Gastroesophageal sphincter (tissue), 4 donors: ENCODE data around the gene SFR1. TPM values are rescaled to one million over a fixed set of nuclear protein-coding genes. Genes with fewer than 3 reads are reported as not detected.
"Not testable (repeated sequence)": the region's sequence is repeated elsewhere in the genome, so short reads cannot be mapped to it uniquely, and the experiment has no call there.

Experiments used
- ATAC-seq: fragments of 150-250 bp; one replicate; pipeline ENCODE4 v1.9.1; 2016; ENCODE audit warnings: mild to moderate bottlenecking, moderate library complexity
- H3K27ac ChIP-seq, 4 donors: fragments of 200-600 bp; sonication (generic) in 3 of 4; 1 replicate in 3 of 4; 2 replicates in 1 of 4; pipeline ENCODE4 v1.5.1; 2016 to 2019
- H3K27me3 ChIP-seq: fragments of 200-600 bp; sonication (generic); one replicate; pipeline ENCODE4 v1.5.1; 2019
- H3K36me3 ChIP-seq, 2 donors: fragments of 200-600 bp; sonication (generic); one replicate each; pipeline ENCODE4 v1.5.1; 2019; ENCODE audit warnings: control low read depth in 1 of 2
- H3K4me1 ChIP-seq, 3 donors: fragments of 200-600 bp; sonication (generic); 1 replicate in 2 of 3; 2 replicates in 1 of 3; pipeline ENCODE4 v1.5.1; 2016 to 2019; ENCODE audit warnings: control low read depth in 2 of 3
- H3K4me3 ChIP-seq, 2 donors: fragments of 200-600 bp; sonication (generic); one replicate each; pipeline ENCODE4 v1.5.1; 2019; ENCODE audit warnings: mild to moderate bottlenecking in 1 of 2, moderate library complexity in 1 of 2
- H3K9me3 ChIP-seq, 3 donors: fragments of 200-600 bp; sonication (generic); one replicate each; pipeline ENCODE4 v1.5.1; 2017 to 2019; ENCODE audit warnings: control low read depth in 2 of 3
- EP300 ChIP-seq: sonication (generic); formaldehyde crosslinking; IDR thresholded peaks from one replicate; pipeline ENCODE4 v1.6.1; 2017; ENCODE audit warnings: antibody characterized with exemption, mild to moderate bottlenecking
- POLR2A ChIP-seq, 2 donors: fragments of 450-650 bp; IDR thresholded peaks; one replicate each; pipeline ENCODE4 v1.6.1; 2017; ENCODE audit warnings: antibody characterized with exemption in 2 of 2, mild to moderate bottlenecking in 2 of 2, moderate library complexity in 1 of 2
- POLR2AphosphoS5 ChIP-seq: sonication (generic); formaldehyde crosslinking; IDR thresholded peaks from one replicate; pipeline ENCODE4 v1.6.1; 2017; ENCODE audit warnings: antibody characterized with exemption
- WGBS, 2 donors: methylation state at CpG; one replicate each; pipeline ENCODE4 v1.1.5; 2018; ENCODE audit warnings: low coverage in 1 of 2; 5-methylcytosine and 5-hydroxymethylcytosine counted together
- total RNA-seq, 4 donors: library from RNA; depleted of rRNA; stranded (reverse); fragments of >200 nt; gene quantifications; one replicate each; pipeline ENCODE4 v1.1.0, GENCODE V29; 2016
- TF ChIP-seq, protein P1 (sequence below), 4 experiments: fragments of 200-600 bp in 2 of 4; fragments of 450-650 bp in 2 of 4; sonication (generic) in 1 of 4; IDR thresholded peaks; one replicate each; pipeline ENCODE4 v1.5.1; 2017 to 2019; ENCODE audit warnings: antibody characterized with exemption in 4 of 4, mild to moderate bottlenecking in 2 of 4, moderate library complexity in 2 of 4

The SFR1 gene
- total RNA-seq, 4 donors from 2014 or later: 5.3 to 12.7 (median 9.8) TPM

DNA sequence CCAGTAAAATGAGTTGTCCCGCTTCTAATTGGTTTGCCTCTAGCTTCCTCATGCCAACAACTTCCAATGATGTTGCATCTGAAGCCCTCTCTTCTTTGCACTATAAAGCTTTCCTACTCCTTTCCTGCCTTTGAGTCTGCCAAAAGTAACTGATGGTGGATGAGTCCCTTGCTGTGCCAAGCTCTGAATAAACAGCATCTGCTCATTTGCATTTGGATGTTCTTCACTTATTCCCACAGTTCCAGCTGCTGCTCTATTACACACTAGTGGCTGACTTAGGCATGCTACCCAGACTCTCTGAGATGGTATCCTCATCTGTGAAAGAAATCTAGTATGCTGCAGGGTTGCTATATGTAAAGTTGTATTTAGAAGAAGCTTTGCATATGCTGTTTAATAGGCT is 24.9 kb downstream of the SFR1 start:
- no peak for TF ChIP-seq POLR2A (IDR thresholded peaks at IDR 0.05)
- no peak for ATAC-seq
- H3K9me3 ChIP-seq: peaks cover 0 to 14% (median 0%) of the 10 kb centered on the region in 3 donors
- H3K4me3 ChIP-seq: no peak overlapping the region
- no peaks in the 10 kb centered on the region for H3K36me3 ChIP-seq
- H3K4me1 ChIP-seq: no peaks in the 10 kb centered on the region
- H3K27ac ChIP-seq: no peak overlapping the region
- H3K27me3 ChIP-seq: no peaks in the 10 kb centered on the region
- 43 to 78% methylated on average over 1 of the region's 1 CpG for WGBS, 2 donors

DNA sequence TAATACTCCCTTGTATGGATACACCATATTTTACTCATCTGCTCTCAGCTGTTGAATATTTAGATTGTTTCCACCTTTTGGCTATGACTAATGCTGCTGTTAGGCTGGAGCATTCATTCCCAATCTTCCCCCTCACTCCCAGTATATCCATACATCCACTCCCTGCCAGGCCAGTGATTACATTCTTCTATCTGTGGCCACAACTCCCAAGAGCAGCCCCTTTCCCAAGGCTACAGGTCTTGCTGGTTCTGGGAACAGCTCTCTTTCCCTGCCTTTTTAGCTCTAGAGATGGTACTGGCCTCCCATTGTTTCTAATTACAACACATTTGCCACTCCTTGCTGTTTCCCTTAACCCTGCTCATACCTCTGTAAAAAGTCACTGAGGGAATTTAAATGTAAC is 28.2 kb downstream of the SFR1 start:
- H3K4me1 ChIP-seq: no peaks in the 10 kb centered on the region

DNA sequence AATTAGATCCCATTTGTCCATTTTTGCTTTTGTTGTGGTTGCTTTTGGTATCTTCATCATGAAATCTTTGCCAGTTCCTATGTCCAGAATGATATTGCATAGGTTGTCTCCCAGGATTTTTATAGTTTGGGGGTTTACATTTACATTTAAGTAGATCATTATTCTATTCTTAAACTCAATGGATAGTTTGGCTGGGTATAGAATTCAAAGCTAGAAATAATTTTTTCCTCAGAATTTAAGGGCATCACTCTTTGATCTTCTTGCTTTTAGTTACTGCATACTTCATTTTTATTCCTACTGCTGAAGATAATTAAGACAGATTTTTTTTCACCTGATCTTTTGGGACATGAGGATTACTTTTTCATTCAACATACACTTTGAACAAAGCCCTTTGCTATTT is 29.8 kb downstream of the SFR1 start:
- Histone ChIP-seq H3K4me1 (no peaks in the 10 kb centered on the region), H3K9me3 (peaks cover 0 to 24% (median 0%) of the 10 kb centered on the region in 3 donors), H3K27ac (no peak overlapping the region), H3K4me3 (no peak overlapping the region), H3K27me3 (peaks cover 16% of the 10 kb centered on the region), H3K36me3 (no peaks in the 10 kb centered on the region)
- no peak for ATAC-seq
- TF ChIP-seq POLR2AphosphoS5: no peak
- no peak for TF ChIP-seq POLR2A (IDR thresholded peaks at IDR 0.05)
- TF ChIP-seq EP300: no peak
- TF ChIP-seq, protein P1, sequence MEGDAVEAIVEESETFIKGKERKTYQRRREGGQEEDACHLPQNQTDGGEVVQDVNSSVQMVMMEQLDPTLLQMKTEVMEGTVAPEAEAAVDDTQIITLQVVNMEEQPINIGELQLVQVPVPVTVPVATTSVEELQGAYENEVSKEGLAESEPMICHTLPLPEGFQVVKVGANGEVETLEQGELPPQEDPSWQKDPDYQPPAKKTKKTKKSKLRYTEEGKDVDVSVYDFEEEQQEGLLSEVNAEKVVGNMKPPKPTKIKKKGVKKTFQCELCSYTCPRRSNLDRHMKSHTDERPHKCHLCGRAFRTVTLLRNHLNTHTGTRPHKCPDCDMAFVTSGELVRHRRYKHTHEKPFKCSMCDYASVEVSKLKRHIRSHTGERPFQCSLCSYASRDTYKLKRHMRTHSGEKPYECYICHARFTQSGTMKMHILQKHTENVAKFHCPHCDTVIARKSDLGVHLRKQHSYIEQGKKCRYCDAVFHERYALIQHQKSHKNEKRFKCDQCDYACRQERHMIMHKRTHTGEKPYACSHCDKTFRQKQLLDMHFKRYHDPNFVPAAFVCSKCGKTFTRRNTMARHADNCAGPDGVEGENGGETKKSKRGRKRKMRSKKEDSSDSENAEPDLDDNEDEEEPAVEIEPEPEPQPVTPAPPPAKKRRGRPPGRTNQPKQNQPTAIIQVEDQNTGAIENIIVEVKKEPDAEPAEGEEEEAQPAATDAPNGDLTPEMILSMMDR (IDR thresholded peaks at IDR 0.05): no peak

More for the DNA sequence above, 28.2 kb downstream of the SFR1 start:
- Histone ChIP-seq H3K4me3 (no peak overlapping the region), H3K9me3 (peaks cover 0 to 24% (median 0%) of the 10 kb centered on the region in 3 donors), H3K27ac (no peak overlapping the region), H3K36me3 (no peaks in the 10 kb centered on the region), H3K27me3 (peaks cover 7% of the 10 kb centered on the region)
- no peak for ATAC-seq
- no peak for TF ChIP-seq POLR2AphosphoS5
- no peak for TF ChIP-seq EP300
- no peak for TF ChIP-seq POLR2A (IDR thresholded peaks at IDR 0.05)
- TF ChIP-seq, protein P1 (IDR thresholded peaks at IDR 0.05): no peak

DNA sequence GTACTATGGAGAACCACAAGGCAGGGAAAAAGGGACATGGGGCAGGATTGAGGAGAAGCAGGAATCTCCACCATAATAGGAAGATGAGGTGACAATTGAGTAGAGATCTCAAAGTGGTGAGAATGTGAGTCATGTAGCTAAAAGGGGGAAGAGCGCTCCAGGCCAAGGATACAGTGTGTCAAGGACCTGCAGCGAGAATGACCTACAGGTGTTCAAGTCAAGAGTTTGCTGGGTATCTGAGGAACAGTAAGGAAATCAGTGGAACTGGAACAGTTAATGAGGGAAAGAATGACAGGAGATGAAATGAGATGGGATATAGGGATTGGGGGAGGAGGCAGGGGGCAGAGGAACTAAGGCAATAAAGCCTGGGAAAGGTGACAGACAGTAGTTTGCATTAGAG is 33.6 kb downstream of the SFR1 start:
- no peak overlapping the region for H3K4me3 ChIP-seq
- H3K27ac ChIP-seq: no peak overlapping the region
- no peaks in the 10 kb centered on the region for H3K36me3 ChIP-seq
- TF ChIP-seq EP300 (no peak), POLR2AphosphoS5 (no peak), POLR2A (IDR thresholded peaks at IDR 0.05) (no peak)
- TF ChIP-seq, protein P1 (IDR thresholded peaks at IDR 0.05): no peak
- H3K4me1 ChIP-seq: no peaks in the 10 kb centered on the region
- no peak for ATAC-seq
- peaks cover 0 to 23% (median 0%) of the 10 kb centered on the region in 3 donors for H3K9me3 ChIP-seq
- whole genome bisulfite sequencing, 2 donors: 82 to 90% methylated on average over 2 of the region's 2 CpGs
- peaks cover 20% of the 10 kb centered on the region for H3K27me3 ChIP-seq

DNA sequence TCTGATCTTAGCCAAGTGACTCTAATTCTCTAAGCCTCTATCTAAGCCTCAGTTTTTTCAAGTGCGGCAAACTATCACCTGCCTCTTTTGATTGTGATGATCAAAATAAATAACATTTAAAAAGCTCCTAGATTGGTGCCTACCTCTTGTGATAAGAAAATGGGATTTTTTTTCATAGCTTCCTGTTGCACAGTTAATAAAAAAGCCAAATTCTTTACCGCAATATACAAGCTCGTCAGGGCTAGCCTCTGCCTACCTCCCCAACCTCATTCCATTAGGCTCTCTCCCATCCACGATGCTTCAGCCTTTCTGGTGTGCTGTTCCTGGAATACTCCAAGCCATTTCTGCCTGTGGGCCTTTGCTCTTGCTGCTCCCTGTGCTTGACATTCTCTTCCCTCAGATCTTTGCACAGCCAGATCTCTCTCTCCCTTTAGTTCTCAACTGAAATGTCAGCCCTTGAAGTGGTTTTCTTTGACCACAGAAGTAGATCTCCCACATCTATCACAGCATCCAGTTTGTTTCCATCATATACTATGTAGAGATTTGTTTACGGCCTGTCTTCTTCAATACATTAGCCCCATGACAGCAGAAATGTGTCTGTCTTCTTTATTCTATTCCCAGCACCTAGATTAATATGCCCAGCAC is 48.8 kb downstream of the SFR1 start:
- ATAC-seq: no peak
- Histone ChIP-seq H3K36me3 (no peaks in the 10 kb centered on the region), H3K27me3 (peaks cover 12% of the 10 kb centered on the region), H3K4me1 (no peaks in the 10 kb centered on the region), H3K27ac (no peak overlapping the region), H3K4me3 (no peak overlapping the region), H3K9me3 (no peaks in the 10 kb centered on the region)
- no peak for TF ChIP-seq POLR2AphosphoS5
- TF ChIP-seq POLR2A (IDR thresholded peaks at IDR 0.05): no peak
- TF ChIP-seq, protein P1 (IDR thresholded peaks at IDR 0.05): no peak
- TF ChIP-seq EP300: no peak
- 90 to 95% methylated on average over 5 of the region's 5 CpGs for WGBS, 2 donors

DNA sequence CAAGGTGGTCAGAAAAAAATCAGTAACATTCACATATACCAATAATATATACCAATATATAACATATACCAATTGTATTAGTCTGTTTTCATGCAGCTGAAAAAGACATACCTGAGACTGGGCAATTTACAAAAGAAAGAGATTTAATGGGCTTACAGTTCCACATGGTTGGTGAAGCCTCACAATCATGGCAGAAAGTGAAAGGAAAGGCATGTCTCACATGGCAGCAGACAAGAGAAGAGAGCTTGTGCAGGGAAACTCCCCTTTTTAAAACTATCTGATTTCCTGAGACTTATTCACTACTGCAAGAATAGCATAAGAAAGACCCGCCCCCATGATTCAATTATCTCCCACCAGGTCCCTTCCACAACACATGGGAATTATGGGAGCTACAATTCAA is 52.2 kb downstream of the SFR1 start:
- H3K27ac ChIP-seq, H3K36me3 ChIP-seq, H3K27me3 ChIP-seq, H3K4me3 ChIP-seq, ATAC-seq, H3K9me3 ChIP-seq, H3K4me1 ChIP-seq: not testable (repeated sequence)
- 67 to 92% methylated on average over 1 of the region's 1 CpG for WGBS, 2 donors
